GM19395 (cell line): Measurements from ENCODE around the gene WDR6.

Experiments
- ATAC-seq: cut with Tn5 transposase; IDR thresholded peaks from one replicate; pipeline ENCODE4 v1.9.1; 2021; ENCODE audit warnings: mild to moderate bottlenecking, moderate library complexity; ENCODE audit not compliant: unreplicated experiment

The WDR6 gene

GRCh38 chr3:49007068-49007770 is at the start of gene WDR6:
WDR6 (plus strand) TSS chr3:49007391; CDS start chr3:49007432, 41 bp downstream.
- ATAC-seq: peak; percentile 81

GRCh38 chr3:48960841-48961413 is 46.3 kb upstream of the WDR6 start:
- ATAC-seq: no peak

GRCh38 chr3:48962340-48962739 is 44.9 kb upstream of the WDR6 start:
- no peak for ATAC-seq

- no peak for ATAC-seq
Measured at GRCh38 chr3:48962939-48963338, 44.3 kb upstream of the WDR6 start.

- no peak for ATAC-seq
Measured at GRCh38 chr3:48963591-48963990, 43.6 kb upstream of the WDR6 start.

GRCh38 chr3:48966367-48966766 is 40.8 kb upstream of the WDR6 start:
- no peak for ATAC-seq

GRCh38 chr3:48966876-48967361 is 40.3 kb upstream of the WDR6 start:
- no peak for ATAC-seq

GRCh38 chr3:48970586-48970985 is 36.6 kb upstream of the WDR6 start:
- no peak for ATAC-seq

- ATAC-seq: no peak
Measured at GRCh38 chr3:48974076-48974864, 32.9 kb upstream of the WDR6 start.

- no peak for ATAC-seq
Measured at GRCh38 chr3:48979451-48979850, 27.7 kb upstream of the WDR6 start.

- ATAC-seq: no peak
Measured at GRCh38 chr3:48980295-48980694, 26.9 kb upstream of the WDR6 start.

GRCh38 chr3:48982016-48982415 is 25.2 kb upstream of the WDR6 start:
- ATAC-seq: no peak

GRCh38 chr3:48982686-48983085 is 24.5 kb upstream of the WDR6 start:
- no peak for ATAC-seq

- no peak for ATAC-seq
Measured at GRCh38 chr3:48983096-48983495, 24.1 kb upstream of the WDR6 start.

- no peak for ATAC-seq
Measured at GRCh38 chr3:48984663-48985062, 22.5 kb upstream of the WDR6 start.

- ATAC-seq: no peak
Measured at GRCh38 chr3:48985831-48986376, 21.3 kb upstream of the WDR6 start.

- no peak for ATAC-seq
Measured at GRCh38 chr3:48989126-48989795, 17.9 kb upstream of the WDR6 start.

GRCh38 chr3:48989796-48990635 is 17.2 kb upstream of the WDR6 start, which contains the start of gene P4HTM:
P4HTM (plus strand) TSS chr3:48990241; CDS start chr3:48990257, 16 bp downstream.
- peak; percentile 50 for ATAC-seq

GRCh38 chr3:48990636-48991469 is 16.3 kb upstream of the WDR6 start:
- peak; percentile 31 for ATAC-seq
